Left ventricle myocardium inferior (tissue), 1 donor: ENCODE measurements around the gene BRAT1. TPM values are rescaled to one million over a fixed set of nuclear protein-coding genes. Genes with fewer than 3 reads are reported as not detected.

Experiments
- DNase-seq: peaks from one replicate; pipeline ENCODE4 v3.0.0-alpha.2; 2020
- H3K27ac ChIP-seq: fragments of 200-600 bp; replicated peaks from 2 replicates; pipeline ENCODE4 v1.8.0; 2021
- H3K27me3 ChIP-seq: fragments of 200-600 bp; 2 replicates; pipeline ENCODE4 v1.8.0; 2021; ENCODE audit warnings: low read depth
- H3K36me3 ChIP-seq: fragments of 200-600 bp; 2 replicates; pipeline ENCODE4 v1.8.0; 2021
- H3K4me1 ChIP-seq: fragments of 200-600 bp; 2 replicates; pipeline ENCODE4 v1.8.0; 2021
- H3K4me3 ChIP-seq: fragments of 200-600 bp; 2 replicates; pipeline ENCODE4 v1.8.0; 2021; ENCODE audit warnings: mild to moderate bottlenecking, moderate library complexity
- H3K9me3 ChIP-seq: fragments of 200-600 bp; replicated peaks from 2 replicates; pipeline ENCODE4 v1.8.0; 2021
- intact Hi-C: fragments of 100-400 bp; cut with micrococcal nuclease; formaldehyde crosslinking; loops from one replicate; pipeline ENCODE4 v1.11.0; 2022
- total RNA-seq: library from RNA; stranded (reverse); fragmentation: NEBNext Ultra II Directional; extraction: Animal tissue kit (Norgen Biotek cat#: 25700); gene quantifications from one replicate; pipeline ENCODE4 v1.2.1, GENCODE V29; 2021
- TF ChIP-seq, protein P1 (sequence below): fragments of 200-600 bp; IDR thresholded peaks from 2 replicates; pipeline ENCODE4 v1.8.0; 2021; ENCODE audit warnings: antibody characterized with exemption, mild to moderate bottlenecking, borderline replicate concordance
- donor health status: DM: no; HTN: yes; CAD: no; lungs with severe emphysema.

BRAT1 gene
- total RNA-seq, 1 donor from 2014 or later, result 13.7 TPM

- peak overlapping the region; percentile 73 for H3K4me3 ChIP-seq
- DNase-seq, result peak; percentile 50
- peaks cover 20% of the 10 kb centered on the region for H3K36me3 ChIP-seq
- peaks cover 69% of the 10 kb centered on the region for H3K27me3 ChIP-seq
- intact Hi-C loops, result no loop called here
- H3K9me3 ChIP-seq, result no peaks in the 10 kb centered on the region
- peaks cover 75% of the 10 kb centered on the region for H3K4me1 ChIP-seq
- TF ChIP-seq, protein P1, sequence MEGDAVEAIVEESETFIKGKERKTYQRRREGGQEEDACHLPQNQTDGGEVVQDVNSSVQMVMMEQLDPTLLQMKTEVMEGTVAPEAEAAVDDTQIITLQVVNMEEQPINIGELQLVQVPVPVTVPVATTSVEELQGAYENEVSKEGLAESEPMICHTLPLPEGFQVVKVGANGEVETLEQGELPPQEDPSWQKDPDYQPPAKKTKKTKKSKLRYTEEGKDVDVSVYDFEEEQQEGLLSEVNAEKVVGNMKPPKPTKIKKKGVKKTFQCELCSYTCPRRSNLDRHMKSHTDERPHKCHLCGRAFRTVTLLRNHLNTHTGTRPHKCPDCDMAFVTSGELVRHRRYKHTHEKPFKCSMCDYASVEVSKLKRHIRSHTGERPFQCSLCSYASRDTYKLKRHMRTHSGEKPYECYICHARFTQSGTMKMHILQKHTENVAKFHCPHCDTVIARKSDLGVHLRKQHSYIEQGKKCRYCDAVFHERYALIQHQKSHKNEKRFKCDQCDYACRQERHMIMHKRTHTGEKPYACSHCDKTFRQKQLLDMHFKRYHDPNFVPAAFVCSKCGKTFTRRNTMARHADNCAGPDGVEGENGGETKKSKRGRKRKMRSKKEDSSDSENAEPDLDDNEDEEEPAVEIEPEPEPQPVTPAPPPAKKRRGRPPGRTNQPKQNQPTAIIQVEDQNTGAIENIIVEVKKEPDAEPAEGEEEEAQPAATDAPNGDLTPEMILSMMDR, result no peak
- H3K27ac ChIP-seq, result peak overlapping the region; percentile 91
Measured at GRCh38 chr7:2521952-2522591, 33.3 kb downstream of the BRAT1 start.

- peak overlapping the region; percentile 73 for H3K4me3 ChIP-seq
- H3K27ac ChIP-seq, result peak overlapping the region; percentile 91
- intact Hi-C loops, result no loop called here
Measured at GRCh38 chr7:2521341-2521745, 34.0 kb downstream of the BRAT1 start.

GRCh38 chr7:2520761-2521290 is 34.5 kb downstream of the BRAT1 start:
- Histone ChIP-seq H3K36me3 (peaks cover 8% of the 10 kb centered on the region), H3K27ac (peak overlapping the region; percentile 91), H3K4me3 (peak overlapping the region; percentile 73), H3K27me3 (peaks cover 58% of the 10 kb centered on the region), H3K4me1 (peaks cover 71% of the 10 kb centered on the region), H3K9me3 (no peaks in the 10 kb centered on the region)
- DNase-seq, result no peak
- TF ChIP-seq, protein P1, result no peak
- intact Hi-C loops, result no loop called here

More at GRCh38 chr7:2521341-2521745, 34.0 kb downstream of the BRAT1 start:
- Histone ChIP-seq H3K4me1 (peaks cover 71% of the 10 kb centered on the region), H3K36me3 (peaks cover 12% of the 10 kb centered on the region), H3K27me3 (peaks cover 63% of the 10 kb centered on the region), H3K9me3 (no peaks in the 10 kb centered on the region)
- no peak for DNase-seq
- TF ChIP-seq, protein P1, result no peak

DNA sequence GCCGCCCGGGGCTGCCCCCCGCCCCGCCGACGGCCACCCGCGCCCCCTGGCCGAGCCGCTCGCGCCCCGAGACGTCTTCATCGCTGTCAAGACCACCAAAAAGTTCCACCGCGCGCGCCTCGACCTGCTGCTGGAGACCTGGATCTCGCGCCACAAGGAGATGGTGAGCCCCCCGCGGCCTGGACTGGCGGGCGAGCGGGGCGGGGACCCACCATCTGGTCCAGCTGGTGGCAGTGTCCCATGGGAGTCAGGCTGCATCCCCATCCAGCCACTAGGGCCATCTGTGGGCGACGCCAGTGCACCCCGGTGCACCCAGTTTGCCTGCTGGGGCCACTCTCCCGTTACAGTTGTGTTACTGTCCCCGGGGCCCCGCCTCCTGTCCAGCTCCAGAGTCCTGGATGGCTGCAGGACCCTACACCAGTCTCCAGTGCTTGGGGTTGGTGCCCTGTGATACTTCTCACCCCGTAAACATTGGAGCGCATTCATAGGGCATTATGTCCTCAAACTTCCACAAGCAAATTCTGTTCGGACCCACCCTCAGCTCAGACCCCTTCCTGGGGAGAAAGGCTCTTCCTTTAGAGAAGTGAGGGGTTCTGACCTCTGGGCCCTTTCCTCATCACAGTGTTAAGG is 35.1 kb downstream of the BRAT1 start:
- DNase-seq, result no peak
- Histone ChIP-seq H3K4me3 (peak overlapping the region; percentile 73), H3K4me1 (peaks cover 67% of the 10 kb centered on the region)

GRCh38 chr7:2519119-2519930 is 36.0 kb downstream of the BRAT1 start, which contains the start of gene LFNG:
Gene LFNG (plus strand): TSS chr7:2519774. CDS start chr7:2519862, 88 bp downstream.
- Histone ChIP-seq H3K36me3 (no peaks in the 10 kb centered on the region), H3K27ac (peak within 1 kb of the TSS; percentile 91), H3K4me3 (peak within 1 kb of the TSS; percentile 73), H3K27me3 (peaks cover 42% of the 10 kb centered on the region), H3K4me1 (peaks cover 58% of the 10 kb centered on the region), H3K9me3 (no peaks in the 10 kb centered on the region)
- peak; percentile 89 for DNase-seq
- intact Hi-C loops, result no loop called here
- TF ChIP-seq, protein P1, result no peak

More for the DNA sequence above, 35.1 kb downstream of the BRAT1 start:
- H3K9me3 ChIP-seq, result no peaks in the 10 kb centered on the region
- H3K36me3 ChIP-seq, result peaks cover 4% of the 10 kb centered on the region
- TF ChIP-seq, protein P1, result no peak
- intact Hi-C loops, result no loop called here
- peaks cover 52% of the 10 kb centered on the region for H3K27me3 ChIP-seq
- H3K27ac ChIP-seq, result peak overlapping the region; percentile 91
